GM12878 (cell line): ENCODE data around the gene FOXB1. TPM values are rescaled to one million over a fixed set of nuclear protein-coding genes. Genes with fewer than 3 reads are reported as not detected.

Experiments used
- ATAC-seq: fragments of 200-7000 bp; cut with Tn5 transposase; 3 replicates; pipeline ENCODE4 v1.9.1; 2020; ENCODE audit warnings: mild to moderate bottlenecking, moderate library complexity
- BruUV-seq: library from RNA; stranded (reverse); fragments of 400-500 nt; replicated peaks from 2 replicates; lab custom pipeline; 2021; lab: Mats Ljungman, UMichigan
- CTCF ChIA-PET: fragments of 300-600 bp; sonication (Branson Sonifier 250); formaldehyde crosslinking; extraction: SDS; loops from one replicate; lab custom pipeline; 2021; ENCODE audit warnings: inconsistent platforms; lab: Yijun Ruan, JAX
- POLR2A ChIA-PET: fragments of 350-600 bp; formaldehyde crosslinking; extraction: SDS; loops from one replicate; lab custom pipeline; 2021; ENCODE audit warnings: inconsistent platforms; lab: Charles Lee
- RAD21 ChIA-PET: fragments of 300-600 bp; sonication (Branson Sonifier 250); formaldehyde crosslinking; loops from one replicate; lab custom pipeline; 2023; ENCODE audit warnings: antibody characterized with exemption; ENCODE audit not compliant: unreplicated experiment; lab: Charles Lee
- SMC1A ChIA-PET: fragments of 300-600 bp; sonication (Branson Sonifier 250); formaldehyde crosslinking; loops from one replicate; lab custom pipeline; 2023; ENCODE audit not compliant: unreplicated experiment, uncharacterized antibody; lab: Charles Lee
- DNase-seq: peaks from one replicate; pipeline ENCODE4 v3.0.0-alpha.2; 2011; ENCODE audit warnings: low read depth, low spot score
- FAIRE-seq: peaks from 3 replicates; lab custom pipeline; 2011; peaks lifted over from hg19 to GRCh38; lab: Jason Lieb, UNC
- H2AFZ ChIP-seq: 2 replicates; pipeline ENCODE4 v1.6.0; 2011; ENCODE audit warnings: low read depth, low read length, control low read depth; ENCODE audit not compliant: control insufficient read depth
- H3K27ac ChIP-seq: 2 replicates; pipeline ENCODE4 v1.5.1; 2011; ENCODE audit warnings: control low read depth; ENCODE audit not compliant: control insufficient read depth, insufficient read depth
- H3K27me3 ChIP-seq, 2 experiments: replicated peaks in 1 of 2; 2 replicates each; pipeline versions ENCODE4 v1.6.0 to v1.6.1; 2011; ENCODE audit warnings: low read length in 1 of 2; ENCODE audit not compliant: control insufficient read depth in 2 of 2, insufficient read depth in 2 of 2
- H3K36me3 ChIP-seq, 2 experiments: 2 replicates each; pipeline ENCODE4 v1.5.1; 2011; ENCODE audit warnings: low read length in 1 of 2; ENCODE audit not compliant: control insufficient read depth in 2 of 2, insufficient read depth in 2 of 2
- H3K4me1 ChIP-seq: 2 replicates; pipeline ENCODE4 v1.6.1; 2011; ENCODE audit warnings: mild to moderate bottlenecking, low read length, moderate library complexity, mixed read lengths; ENCODE audit not compliant: control insufficient read depth, insufficient read depth
- H3K4me2 ChIP-seq: 2 replicates; pipeline ENCODE4 v1.6.0; 2011; ENCODE audit warnings: control low read depth; ENCODE audit not compliant: control insufficient read depth, insufficient read depth
- H3K4me3 ChIP-seq: fragments of 200-600 bp; sonication (generic); 2 replicates; pipeline ENCODE4 v1.5.1; 2016
- H3K79me2 ChIP-seq: 2 replicates; pipeline ENCODE4 v1.6.0; 2011; ENCODE audit warnings: low read length; ENCODE audit not compliant: control insufficient read depth, insufficient read depth
- H3K9ac ChIP-seq: 2 replicates; pipeline ENCODE4 v1.8.0; 2011; ENCODE audit warnings: low read length, control low read depth, mixed read lengths; ENCODE audit not compliant: control insufficient read depth, insufficient read depth
- H3K9me3 ChIP-seq: replicated peaks from 3 replicates; pipeline ENCODE4 v1.5.1; 2011; ENCODE audit warnings: mild to moderate bottlenecking, low read length; ENCODE audit not compliant: control insufficient read depth, insufficient read depth
- H4K20me1 ChIP-seq: 2 replicates; pipeline ENCODE4 v1.6.0; 2011; ENCODE audit not compliant: control insufficient read depth, insufficient read depth
- BRCA1 ChIP-seq: IDR thresholded peaks from 2 replicates; pipeline ENCODE4 v1.6.1; 2011; ENCODE audit warnings: low read depth, low read length, improper control_type of control experiment
- CREB1 ChIP-seq: IDR thresholded peaks from 2 replicates; pipeline ENCODE4 v1.6.1; 2012; ENCODE audit warnings: low read depth, mild to moderate bottlenecking, inconsistent platforms
- FOS ChIP-seq: IDR thresholded peaks from 3 replicates; pipeline ENCODE4 v1.6.1; 2011; ENCODE audit warnings: borderline replicate concordance; ENCODE audit not compliant: insufficient read length; ENCODE audit errors: extremely low read depth
- RAD51 ChIP-seq: fragments of 450-650 bp; IDR thresholded peaks from 2 replicates; pipeline ENCODE4 v1.6.1; 2016; ENCODE audit warnings: moderate library complexity, mild to moderate bottlenecking, inconsistent platforms
- SP1 ChIP-seq: IDR thresholded peaks from one replicate; pipeline ENCODE4 v1.6.1; 2011; ENCODE audit warnings: low read depth, low read length
- ZBTB4 ChIP-seq: fragments of 450-650 bp; formaldehyde crosslinking; IDR thresholded peaks from 2 replicates; pipeline ENCODE4 v1.4.0; 2022; ENCODE audit warnings: mild to moderate bottlenecking, moderate library complexity
- WGBS: methylation state at CpG from one replicate; pipeline ENCODE4 v1.1.6; 2016; ENCODE audit warnings: low lambda C conversion rate; ENCODE audit not compliant: insufficient replicate concordance, insufficient coverage; ENCODE audit errors: missing lambda C conversion rate; 5-methylcytosine and 5-hydroxymethylcytosine counted together
- in situ Hi-C: fragments of 300-500 bp; cut with MboI; formaldehyde crosslinking; loops from 9 replicates; pipeline ENCODE4 v1.14.3; 2018; ENCODE audit warnings: mixed read lengths
- intact Hi-C: fragments of 100-400 bp; cut with micrococcal nuclease; formaldehyde crosslinking; loops from one replicate; pipeline ENCODE4 v1.14.2; 2022; ENCODE audit not compliant: unreplicated experiment
- polyA plus RNA-seq, 11 experiments: library from polyadenylated mRNA; depleted of rRNA in 4 of 11; unstranded in 6 of 11; stranded (reverse) in 5 of 11; fragments of >200 nt; fragmentation: Nextera tagmentation in 4 of 11; fragmentation: Illumina TruSeq in 1 of 11; extraction: Ambion mirVana in 4 of 11; extraction: Trizol in 1 of 11; gene quantifications; 1 replicate in 1 of 11; 2 replicates in 10 of 11; pipeline versions ENCODE4 v1.2.1 to v1.2.3, GENCODE V29; 2011 to 2016; ENCODE audit warnings: inconsistent platforms in 2 of 11, missing spikeins in 2 of 11, low read depth in 1 of 11
- total RNA-seq, 4 experiments: library from RNA; depleted of rRNA in 3 of 4; stranded (reverse); fragments of >200 nt in 3 of 4; fragmentation: Illumina TruSeq in 1 of 4; extraction: Trizol in 1 of 4; gene quantifications; 2 replicates each; pipeline versions ENCODE4 v1.2.1 to v1.2.3, GENCODE V29; 2013 to 2021

FOXB1 gene
- total and polyA plus RNA-seq, 10 of the 15 experiments (the other 5 are each of a cell fraction or from before 2014, with no cell fraction given), result not detected

- intact Hi-C loops (no loop called here), in situ Hi-C loops (no loop called here)
- Histone ChIP-seq H2AFZ (no peak overlapping the region), H3K36me3 (no peaks in the 10 kb centered on the region), H3K9me3 (no peaks in the 10 kb centered on the region; the same call in 2 of the 3 replicates), H3K4me1 (no peaks in the 10 kb centered on the region), H3K27me3 (peaks cover 19 to 48% of the 10 kb centered on the region in 2 experiments), H3K9ac (no peak overlapping the region), H3K27ac (no peak overlapping the region), H3K4me3 (no peak overlapping the region), H3K79me2 (no peaks in the 10 kb centered on the region), H3K4me2 (no peak overlapping the region), H4K20me1 (no peaks in the 10 kb centered on the region)
- POLR2A ChIA-PET, result no interaction called here
- no peak for ATAC-seq
- TF ChIP-seq CREB1, result no peak
- TF ChIP-seq ZBTB4, result no peak
- no peak for TF ChIP-seq RAD51
- no peak for TF ChIP-seq FOS
- TF ChIP-seq SP1, result no peak
- TF ChIP-seq BRCA1, result no peak
- SMC1A ChIA-PET, result interaction anchor here (0.7 to 1.0 kb wide), 2 partner anchors 15 to 25 kb away, joined by 3 to 4 read pairs; no protein-coding TSS in a partner anchor
- FAIRE-seq, result no peak
- 18% methylated on average over 8 of the region's 8 CpGs for WGBS
- CTCF ChIA-PET, result interaction anchor here (0.7 kb wide), 1 partner anchor 17 kb away, joined by 3 read pairs; no protein-coding TSS in a partner anchor
- no peak for DNase-seq
- BruUV-seq, result no TSS peak
- RAD21 ChIA-PET, result no interaction called here
Observed at GRCh38 chr15:59998305-59998949, 5.7 kb upstream of the FOXB1 start.
